Inferior parietal cortex (tissue), 1 donor: Measurements from ENCODE around the gene TLCD4.
"Not testable (repeated sequence)": the region's sequence is repeated elsewhere in the genome, so short reads cannot be mapped to it uniquely, and the experiment has no call there.

Source experiments
- DNase-seq: peaks from one replicate; pipeline ENCODE4 v3.0.0-alpha.2; 2016; ENCODE audit errors: extremely low spot score

TLCD4 gene, protein sequence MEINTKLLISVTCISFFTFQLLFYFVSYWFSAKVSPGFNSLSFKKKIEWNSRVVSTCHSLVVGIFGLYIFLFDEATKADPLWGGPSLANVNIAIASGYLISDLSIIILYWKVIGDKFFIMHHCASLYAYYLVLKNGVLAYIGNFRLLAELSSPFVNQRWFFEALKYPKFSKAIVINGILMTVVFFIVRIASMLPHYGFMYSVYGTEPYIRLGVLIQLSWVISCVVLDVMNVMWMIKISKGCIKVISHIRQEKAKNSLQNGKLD

DNA sequence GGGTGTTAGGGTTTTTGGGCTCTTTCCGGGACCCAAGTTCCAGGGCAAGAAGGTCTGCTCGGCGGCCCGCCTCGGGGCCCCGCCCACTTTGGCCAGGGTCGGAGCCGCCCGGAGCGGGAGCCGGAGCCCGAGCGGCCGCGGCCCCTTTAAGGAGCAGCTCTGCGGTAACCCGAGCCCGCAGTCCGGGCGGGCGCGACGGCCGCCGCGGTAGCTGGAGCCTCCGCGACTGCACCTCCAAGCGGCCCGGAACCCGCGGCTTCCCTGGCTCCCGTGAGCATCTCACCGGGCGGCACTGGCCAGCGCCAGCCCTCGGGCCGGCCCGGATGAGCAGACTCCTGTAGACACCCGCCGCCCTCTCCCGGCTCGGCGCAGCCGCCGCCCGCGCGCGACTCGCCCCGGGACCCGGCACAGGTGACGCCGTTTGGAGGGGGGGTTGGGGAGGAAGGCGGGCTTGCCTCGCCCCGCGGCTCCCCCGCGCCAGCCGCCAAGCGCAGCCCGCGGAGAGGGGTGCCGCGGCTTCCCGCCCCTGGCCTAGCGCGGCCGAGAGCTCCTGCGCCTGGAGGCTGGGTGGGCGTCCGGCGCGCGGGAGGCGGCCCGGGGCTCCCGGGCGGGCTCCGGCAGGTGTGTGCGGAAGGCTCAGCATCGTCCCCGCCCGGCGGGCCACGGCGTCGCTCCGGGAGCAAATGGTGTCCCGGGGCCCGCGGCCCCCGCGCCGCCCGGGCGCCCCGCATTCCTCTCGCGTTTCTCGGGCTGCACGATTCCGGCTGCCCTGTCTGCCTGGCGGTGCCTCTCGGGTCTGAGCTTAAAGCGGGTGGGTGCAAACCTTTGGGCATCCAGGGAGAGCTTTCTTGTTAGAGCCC lies at the start of gene TLCD4:
Gene TLCD4 (plus strand): TSS at position 149 of the 860 bp plus-strand sequence. CDS start 26,547 bp downstream, outside the sequence.
- DNase-seq, result no peak

DNA sequence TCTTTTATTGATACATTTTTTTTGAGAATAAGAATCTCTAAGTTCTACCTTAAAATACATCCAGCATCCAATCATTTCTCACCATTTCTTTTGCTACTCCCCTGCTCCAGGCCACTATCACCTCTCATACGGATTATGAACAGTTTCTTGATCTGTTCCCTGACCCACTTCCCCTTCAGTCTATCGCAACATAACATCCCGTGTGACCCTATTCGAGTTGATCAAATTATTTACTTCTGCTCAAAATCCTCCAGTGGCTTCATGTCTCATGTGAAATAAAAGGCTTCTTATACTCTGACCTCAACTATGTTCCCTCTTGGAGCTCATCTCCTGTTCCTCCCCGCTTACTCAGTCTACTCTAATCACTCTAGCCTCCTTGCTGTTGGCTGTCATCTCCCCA lies 49.6 kb upstream of the TLCD4 start:
- DNase-seq, result no peak

DNA sequence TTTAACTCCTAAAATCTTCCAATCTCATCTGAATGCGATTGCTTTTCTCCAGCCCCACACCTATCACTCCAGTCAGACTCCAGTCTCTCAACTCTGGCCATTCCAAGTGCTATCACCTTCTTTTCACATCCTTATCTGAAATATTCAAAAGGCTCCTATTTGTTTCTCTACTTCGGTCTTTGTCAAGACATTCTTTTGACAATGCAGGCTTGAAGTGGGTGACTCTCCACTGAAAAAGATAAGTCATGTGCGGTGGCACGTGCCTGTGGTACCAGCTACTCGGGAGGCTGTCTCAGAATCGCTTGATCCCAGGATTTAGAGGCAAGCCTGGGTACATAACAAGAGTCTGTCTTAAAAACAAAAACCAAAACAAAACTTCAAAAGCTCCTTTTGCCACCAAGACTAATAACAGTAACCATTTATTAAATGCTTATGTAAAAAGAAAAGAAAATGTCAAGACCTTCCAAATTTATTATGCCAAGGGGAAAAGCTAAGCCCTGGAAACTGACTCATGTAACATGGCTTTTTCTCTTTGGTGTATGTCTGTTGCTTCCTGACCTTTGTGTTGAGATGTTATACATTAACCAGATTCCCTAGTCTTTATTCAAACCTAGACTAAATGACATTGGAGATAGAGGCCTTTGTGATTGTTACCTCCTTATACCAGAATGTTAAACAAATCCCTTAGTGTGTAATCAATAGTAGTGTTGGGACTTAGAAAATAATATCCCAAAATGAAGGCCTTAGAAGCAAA lies 48.0 kb upstream of the TLCD4 start:
- no peak for DNase-seq

DNA sequence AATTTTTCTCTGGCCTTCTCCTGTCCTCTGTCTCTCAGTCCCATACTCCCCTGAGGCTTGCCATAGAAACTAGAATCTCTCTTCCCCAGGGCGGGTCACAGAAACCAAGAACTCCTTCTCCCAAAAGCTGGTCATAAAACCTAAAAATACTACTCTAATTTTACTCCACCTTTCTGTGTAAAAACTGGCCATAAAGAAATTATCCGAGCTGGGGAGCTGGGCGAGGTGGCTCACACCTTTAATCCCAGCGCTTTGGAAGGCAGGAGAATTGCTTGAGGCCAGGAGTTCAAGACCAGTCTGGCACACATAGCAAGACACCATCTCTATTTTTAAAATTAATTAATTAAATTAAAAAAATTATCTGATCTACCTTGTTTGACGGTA lies 47.5 kb upstream of the TLCD4 start:
- DNase-seq, result no peak

DNA sequence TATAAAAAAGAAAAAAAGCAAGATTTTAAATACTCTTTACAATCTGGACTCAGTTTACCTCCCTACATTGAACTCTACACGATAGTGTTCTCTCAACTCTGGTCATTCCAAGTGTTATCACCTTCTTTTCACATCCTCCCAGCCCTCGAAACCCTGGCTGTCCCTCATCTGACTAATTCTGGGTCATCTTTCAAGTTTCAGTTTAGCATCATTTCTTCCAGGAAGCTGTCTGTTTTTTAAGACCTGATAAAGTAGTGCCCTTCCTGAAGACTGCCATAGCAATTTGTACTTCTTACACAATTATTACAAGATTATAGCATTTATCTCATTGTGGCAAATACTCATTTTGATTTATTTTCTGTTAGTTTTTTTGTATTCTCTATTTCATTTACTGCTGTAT lies 45.6 kb upstream of the TLCD4 start:
- DNase-seq, result no peak

DNA sequence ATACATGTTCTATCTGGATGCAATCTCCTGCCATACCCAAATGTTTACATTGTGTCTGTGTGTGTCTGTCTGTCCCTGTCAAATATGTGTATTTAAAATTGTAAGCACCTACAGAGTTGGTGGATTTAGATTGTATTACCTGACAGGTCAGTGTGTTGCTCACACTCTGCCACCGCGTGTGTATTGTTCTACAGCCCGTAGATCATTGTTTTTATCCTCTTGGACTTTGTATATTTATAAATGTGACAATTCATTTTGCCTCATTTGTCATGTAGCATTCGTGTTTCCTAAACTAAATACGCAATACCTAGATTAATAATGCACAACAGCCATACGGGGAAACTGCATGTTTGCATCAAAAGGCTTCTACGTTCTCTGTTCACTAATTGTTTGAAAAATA lies 45.0 kb upstream of the TLCD4 start:
- DNase-seq, result no peak

DNA sequence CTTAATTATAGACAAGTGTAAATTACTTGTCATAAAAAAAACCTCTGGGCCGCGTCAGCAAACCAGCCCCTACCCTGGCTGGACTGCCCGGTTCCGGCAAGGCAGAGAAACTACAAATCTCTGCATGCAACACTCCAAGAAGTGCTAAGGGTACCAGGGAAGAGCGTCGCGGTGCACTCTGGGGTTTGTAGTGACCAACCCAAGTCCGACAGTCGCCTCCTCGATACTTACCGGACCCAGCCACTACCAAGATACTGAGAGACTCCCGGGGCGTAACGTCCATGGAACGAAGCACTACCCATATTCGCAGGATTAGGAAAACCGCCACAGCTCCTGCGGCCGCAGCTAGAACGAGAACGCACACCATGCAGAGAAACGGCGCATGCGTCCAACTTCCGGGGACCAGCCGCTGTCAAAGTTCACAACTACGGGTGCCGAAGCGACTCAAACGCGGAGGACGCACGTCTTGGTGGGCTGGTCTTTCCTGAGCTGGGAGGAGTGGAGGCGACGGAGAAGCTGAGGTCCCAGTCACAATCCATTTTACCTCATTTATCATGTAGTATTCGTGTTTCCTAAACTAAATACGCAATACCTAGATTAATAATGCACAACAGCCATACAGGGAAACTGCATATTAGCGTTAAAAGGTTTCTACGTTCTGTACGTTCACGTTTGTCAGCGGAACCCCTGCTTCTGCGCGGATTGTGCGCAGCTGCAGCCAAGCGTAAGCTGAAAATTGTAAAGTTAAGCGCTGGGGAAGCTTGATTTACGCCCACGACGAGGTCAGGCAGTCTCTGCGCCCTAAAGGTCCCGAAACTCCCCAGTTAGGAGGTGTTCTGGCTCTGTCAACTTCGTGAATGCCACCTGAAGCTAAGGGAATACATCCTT lies 44.4 kb upstream of the TLCD4 start, which contains the start of gene ALG14:
Gene ALG14 (minus strand): TSS at position 420 of the 888 bp plus-strand sequence. CDS start 53 bp downstream, at position 367.
- DNase-seq, result peak; percentile 98

DNA sequence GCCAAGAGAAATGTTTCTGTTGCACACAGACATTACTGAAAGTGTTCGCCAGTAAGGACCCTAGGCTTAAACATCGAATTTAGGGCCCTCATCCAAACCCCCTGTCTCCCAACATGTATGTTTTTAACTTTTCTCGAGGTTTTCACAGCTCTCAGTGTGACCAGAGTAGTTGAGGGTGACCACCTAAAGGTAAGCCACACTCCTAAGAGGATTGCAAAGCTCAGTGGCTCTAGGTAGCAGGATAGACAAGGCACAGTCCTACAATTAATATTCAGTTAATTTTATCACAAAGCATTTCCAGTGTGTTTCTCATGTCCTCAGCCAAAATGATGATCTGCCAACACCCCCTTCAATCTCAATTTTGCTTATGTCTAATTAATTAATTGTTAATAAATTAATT lies 43.7 kb upstream of the TLCD4 start:
- no peak for DNase-seq

DNA sequence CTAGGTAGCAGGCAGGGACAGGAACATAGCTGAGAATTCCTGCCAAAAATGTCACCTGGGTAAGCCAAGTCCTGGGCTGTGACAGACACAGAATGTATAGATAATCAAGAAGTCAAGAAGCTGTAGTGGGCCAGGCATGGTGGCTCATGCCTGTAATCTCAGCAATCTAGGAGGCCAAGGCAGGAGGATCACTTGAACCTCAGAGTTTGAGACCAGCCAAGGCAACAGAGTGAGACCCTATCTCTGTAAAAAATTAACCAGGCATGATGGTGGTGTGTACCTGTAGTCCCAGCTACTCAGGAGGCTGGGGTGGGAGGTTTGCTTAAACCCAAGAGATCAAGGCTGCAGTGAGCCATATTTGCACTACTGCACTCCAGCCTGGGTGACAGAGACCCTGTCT lies 41.1 kb upstream of the TLCD4 start:
- DNase-seq, result no peak

DNA sequence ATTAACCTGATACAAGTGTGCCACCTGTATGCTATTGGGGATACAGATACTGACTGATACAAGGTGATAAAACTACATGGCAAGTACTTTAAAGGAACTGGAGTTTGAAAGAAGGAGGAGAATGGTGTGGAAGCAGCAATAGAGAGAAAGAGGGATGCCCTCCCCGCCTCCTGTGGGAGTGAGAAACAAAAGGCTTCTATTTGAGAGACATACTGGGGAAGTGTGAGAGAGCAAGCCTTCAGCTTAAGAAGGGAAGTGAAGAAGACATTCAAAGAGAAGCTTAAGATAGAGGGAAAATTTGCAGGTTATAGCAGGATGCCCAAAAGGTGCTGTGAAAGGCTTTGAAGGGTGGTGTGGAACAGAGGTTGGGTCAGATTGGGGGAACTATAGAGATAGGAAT lies 36.7 kb upstream of the TLCD4 start:
- no peak for DNase-seq

DNA sequence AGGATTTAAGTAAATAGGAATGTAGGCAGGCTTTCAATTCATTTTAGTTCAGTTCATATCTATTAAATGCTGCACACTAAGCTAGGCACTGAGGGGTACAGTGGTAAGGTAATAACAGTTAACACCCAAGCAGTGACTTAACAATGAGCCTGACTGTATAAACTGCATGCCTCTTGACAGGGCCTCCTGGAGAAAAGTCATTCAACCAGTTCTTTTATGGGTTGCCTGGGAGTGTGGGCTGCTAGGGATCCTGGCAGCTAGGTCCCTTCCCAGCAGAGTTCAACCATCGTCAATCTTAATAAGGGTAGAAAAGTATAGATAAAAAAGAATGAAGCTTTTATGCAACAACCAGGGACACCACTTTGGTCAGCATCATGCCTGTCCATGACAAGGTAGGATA lies 36.3 kb upstream of the TLCD4 start:
- no peak for DNase-seq

DNA sequence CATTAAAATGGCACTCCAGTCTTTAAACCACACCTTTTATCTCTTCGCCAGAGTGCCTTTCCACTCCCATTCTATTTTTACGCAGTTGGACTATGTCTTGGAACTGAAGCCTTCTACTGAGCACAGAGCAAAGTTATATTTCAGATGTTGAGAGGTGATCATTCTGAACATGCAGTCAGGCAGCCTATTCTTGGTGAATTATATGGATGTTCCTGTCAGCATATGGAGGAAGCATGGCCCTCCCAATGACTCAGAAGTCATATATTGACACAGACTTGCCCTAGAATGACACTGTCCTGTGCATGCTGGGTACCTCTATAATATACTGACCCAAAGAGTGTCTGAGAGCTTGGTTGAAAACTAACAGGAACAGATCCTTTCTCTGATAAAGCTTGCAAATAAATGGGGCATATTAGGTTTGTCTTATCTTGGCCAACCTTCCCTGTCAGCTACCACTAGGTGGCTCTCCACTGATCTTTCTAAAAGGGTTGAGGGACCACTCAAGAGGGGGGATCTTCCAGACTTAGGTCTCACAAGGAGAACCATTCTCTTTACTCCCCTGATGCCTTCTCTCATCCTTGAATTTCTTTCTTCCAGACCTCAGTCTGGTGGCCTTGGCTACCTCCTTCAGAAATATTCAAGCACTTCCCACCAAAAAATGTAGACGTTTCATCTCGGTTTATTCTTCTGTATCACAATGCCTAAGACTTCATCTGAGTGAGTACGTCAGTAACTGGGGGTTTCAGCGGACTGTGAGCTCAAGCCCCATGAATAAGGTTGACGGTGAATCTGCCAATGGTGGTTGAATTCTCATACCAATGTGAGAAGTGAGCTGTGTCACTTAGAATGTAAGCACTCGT lies 32.6 kb upstream of the TLCD4 start:
- DNase-seq, result peak; percentile 70

DNA sequence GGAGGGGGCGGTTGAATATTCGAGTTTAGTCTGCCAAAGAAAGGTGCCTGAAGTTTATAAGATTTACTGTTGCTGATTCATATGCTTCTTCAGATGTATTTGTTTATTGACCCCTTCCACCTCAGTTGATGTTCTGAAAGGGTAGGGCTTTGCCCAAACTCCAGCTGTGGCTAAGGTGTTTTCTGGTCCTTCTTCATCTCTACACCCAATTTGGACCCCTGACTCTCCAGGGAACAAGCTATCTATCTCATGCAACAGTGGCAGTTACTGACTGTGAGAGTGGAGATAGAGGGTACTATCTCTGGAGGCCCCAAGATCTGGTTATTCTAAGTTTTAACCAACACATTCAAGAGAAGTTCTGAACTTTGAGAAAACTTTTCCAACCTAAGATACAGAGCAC lies 31.8 kb upstream of the TLCD4 start:
- DNase-seq, result no peak

DNA sequence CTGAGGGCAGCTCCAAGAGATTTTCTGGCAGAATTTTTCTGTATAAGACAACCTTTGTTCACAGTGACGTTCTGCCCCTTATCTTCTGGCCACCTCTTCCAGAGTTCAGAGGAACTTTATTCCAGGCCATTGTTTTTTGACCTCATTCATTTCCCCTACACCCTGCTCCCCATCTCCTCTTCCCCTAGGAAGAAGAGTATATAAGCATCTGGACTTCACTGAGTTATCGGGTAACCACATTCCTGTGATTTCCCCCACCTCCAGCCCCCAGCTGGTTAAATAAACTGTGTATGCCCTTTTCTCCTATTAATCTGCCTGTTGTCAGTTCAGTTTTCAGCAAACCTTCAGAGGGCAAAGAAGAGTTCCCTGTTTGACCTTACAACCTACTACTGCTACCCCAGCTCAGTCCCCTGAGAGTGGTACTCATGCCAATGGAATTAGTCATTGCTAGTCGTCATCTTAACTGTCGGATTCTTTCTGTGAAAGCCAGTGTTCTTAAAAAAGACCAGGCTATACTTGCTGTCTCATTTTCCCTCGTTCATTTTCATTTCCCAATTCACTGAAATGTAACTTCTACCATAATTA lies 30.1 kb upstream of the TLCD4 start:
- DNase-seq, result no peak

DNA sequence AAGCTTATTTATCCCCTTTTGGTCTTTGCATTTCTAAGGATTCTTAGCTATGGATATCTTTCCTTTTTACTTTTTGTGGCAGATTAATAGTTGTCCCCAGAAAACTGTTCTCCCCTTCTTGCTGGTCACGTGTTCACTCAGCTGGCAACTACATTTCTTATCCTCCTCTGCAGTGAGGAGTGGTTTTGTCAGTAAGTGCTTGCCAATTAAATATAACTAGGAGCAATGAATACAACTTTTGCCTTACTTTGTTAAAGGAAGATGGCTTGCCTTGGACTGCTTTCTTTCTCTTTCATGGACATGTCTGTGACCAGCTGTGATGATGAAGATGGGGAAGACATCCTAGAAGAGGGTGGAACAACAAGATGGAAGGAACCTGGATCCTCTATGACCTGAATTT lies 28.9 kb upstream of the TLCD4 start:
- no peak for DNase-seq

DNA sequence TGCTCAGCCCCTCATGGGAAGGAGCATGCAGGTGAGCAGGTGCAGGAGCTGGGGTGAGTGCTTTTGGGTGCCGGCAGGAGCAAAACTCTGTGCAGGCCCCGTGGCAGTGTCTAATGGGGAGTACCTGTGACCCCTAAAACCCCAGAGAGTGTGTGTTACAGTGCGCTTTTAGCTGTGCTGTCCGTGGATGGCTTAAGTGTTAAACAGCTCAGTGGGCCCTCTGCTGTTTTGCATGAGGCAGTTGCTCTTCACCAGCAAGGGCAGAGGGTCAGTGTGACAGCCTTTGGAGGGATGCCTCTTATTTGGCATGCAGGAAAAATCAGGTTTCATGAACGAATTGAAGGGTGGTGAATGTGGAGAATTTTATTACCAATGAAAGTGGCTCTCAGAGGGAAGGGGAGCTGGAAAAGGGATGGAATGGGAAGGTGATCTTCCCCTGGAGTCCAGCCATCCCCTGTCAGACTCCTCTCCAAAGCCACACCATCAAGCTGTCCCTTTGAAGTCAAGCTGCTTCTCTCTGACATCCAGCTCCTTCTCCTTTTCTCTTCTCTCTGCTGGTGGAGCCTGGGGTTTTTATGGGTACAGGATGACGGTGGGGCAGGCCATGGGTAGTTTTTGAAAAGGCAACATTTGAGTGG lies 27.4 kb upstream of the TLCD4 start:
- DNase-seq, result no peak

DNA sequence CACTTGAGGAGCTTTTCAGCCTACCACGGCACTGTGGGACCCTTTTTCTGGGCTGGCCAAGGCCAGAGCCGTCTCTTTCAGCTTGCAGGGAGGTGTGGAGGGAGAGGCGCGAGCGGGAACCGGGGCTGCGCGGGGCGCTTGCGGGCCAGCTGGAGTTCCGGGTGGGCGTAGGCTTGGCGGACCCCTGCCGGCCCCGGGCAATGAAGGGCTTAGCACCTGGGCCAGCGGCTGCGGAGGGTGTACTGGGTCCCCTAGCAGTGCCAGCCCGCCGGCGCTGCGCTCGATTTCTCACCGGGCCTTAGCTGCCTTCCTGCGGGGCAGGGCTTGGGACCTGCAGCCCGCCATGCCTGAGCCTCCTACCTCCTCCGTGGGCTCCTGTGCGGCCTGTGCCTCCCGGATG lies 25.9 kb upstream of the TLCD4 start:
- not testable (repeated sequence) for DNase-seq

DNA sequence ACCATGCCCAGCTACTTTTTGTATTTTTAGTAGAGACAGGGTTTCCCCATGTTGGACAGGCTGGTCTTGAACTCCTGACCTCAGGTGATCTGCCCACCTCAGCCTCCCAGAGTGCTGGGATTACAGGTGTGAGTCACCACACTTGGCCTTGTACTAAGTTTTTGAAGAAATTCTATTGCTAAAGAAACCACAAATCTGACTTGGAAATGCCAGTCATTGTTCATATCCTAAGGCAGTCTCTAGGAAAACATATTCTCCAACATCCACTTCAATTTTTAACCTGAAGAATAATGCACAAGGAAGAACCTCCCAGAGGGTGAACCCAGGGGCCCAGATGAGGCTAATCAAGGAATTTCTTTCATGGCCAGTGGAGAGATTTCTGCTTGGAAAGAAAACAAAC lies 24.3 kb upstream of the TLCD4 start:
- DNase-seq, result not testable (repeated sequence)

DNA sequence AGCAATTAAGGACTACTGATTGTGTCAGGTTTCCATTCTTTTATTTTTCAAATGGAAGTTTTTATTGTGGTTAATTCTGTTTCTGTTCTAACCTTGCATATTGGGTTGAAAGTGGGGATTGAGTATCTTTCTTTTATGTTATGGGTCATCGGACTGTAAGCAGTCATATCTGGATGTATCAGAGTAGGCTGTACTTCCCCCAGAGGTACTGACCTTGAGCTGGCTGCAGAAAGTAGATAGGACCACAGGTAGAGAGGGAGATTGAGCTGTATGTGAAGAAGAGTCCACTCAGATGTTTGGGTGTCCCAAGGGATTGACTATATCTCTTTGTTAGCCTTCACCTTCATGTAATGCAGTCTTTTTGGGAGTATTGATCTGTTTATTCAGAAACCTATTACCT lies 23.9 kb upstream of the TLCD4 start:
- DNase-seq, result no peak

DNA sequence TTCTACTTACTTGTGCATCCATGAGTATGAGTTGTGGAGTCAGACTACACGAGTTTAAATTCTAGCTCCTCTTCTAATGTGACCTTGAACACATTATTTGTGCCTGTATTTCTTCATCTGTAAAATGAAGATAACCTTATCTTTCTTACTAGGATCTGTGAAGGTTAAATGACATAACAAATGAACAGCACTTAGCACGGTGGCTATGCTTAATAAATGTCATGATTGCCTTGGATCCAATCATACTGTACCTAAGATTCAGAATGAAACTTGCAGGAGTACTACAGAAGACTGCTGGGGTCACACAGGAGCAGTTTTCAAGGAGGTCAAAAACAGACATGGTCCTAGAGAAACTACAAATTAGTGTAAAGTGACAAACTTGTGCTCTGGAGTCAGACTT lies 22.2 kb upstream of the TLCD4 start:
- no peak for DNase-seq
